ENCODE results near the gene FASTKD3. TPM values are rescaled to one million over a fixed set of nuclear protein-coding genes. Genes with fewer than 3 reads are reported as not detected.

Gene FASTKD3
- total and polyA plus RNA-seq, 10 of the 15 experiments (the other 5 are each of a cell fraction or from before 2014, with no cell fraction given), result 12.1 to 59.6 (median 25.3) TPM

- ATAC-seq, result no peak
- CTCF ChIA-PET, result interaction anchor here (1.8 to 2.0 kb wide), 2 partner anchors 9 to 33 kb away, joined by 3 to 15 read pairs; no protein-coding TSS in a partner anchor
Measured at GRCh38 chr5:7877851-7878250, 9.0 kb upstream of the FASTKD3 start.

More at GRCh38 chr5:7877851-7878250, 9.0 kb upstream of the FASTKD3 start:
- peaks cover 18 to 34% of the 10 kb centered on the region in 2 experiments for H3K36me3 ChIP-seq (ENCODE audit: control insufficient read depth in 2 of 2, insufficient read depth in 2 of 2, low read length in 1 of 2)
- no peak overlapping the region for H3K4me3 ChIP-seq
- DNase-seq (ENCODE audit: low read depth, low spot score), result no peak
- POLR2A ChIA-PET, result interaction anchor here (0.6 kb wide), 1 partner anchor 8 kb away, joined by 3 read pairs; the partner anchor contains the start of gene MTRR
- peak overlapping the region; percentile 31; the same call in 1 of the 2 replicates for H3K4me2 ChIP-seq (ENCODE audit: control insufficient read depth, insufficient read depth)
- H3K79me2 ChIP-seq (ENCODE audit: control insufficient read depth, insufficient read depth, low read length), result peaks cover 18% of the 10 kb centered on the region
- intact Hi-C loops (cut with micrococcal nuclease; ENCODE audit: unreplicated experiment) (no loop called here), in situ Hi-C loops (cut with MboI) (no loop called here)
- H3K4me1 ChIP-seq (ENCODE audit: control insufficient read depth, insufficient read depth, low read length), result peaks cover 40% of the 10 kb centered on the region
- WGBS (ENCODE audit: insufficient coverage, insufficient replicate concordance, low lambda C conversion rate, missing lambda C conversion rate), result 66% methylated on average over 9 of the region's 9 CpGs
- peak overlapping the region; percentile 28 for H3K27ac ChIP-seq (ENCODE audit: control insufficient read depth, insufficient read depth)
- no peak overlapping the region for H3K9ac ChIP-seq (ENCODE audit: control insufficient read depth, insufficient read depth, low read length)
- H4K20me1 ChIP-seq (ENCODE audit: control insufficient read depth, insufficient read depth), result 0 out of 2 replicates have a peak, but pooled peaks cover 3% of the 10 kb centered on the region
- no peak overlapping the region for H2AFZ ChIP-seq (ENCODE audit: control insufficient read depth, low read depth, low read length)
- no peaks in the 10 kb centered on the region for H3K27me3 ChIP-seq (replicated peaks in 1 of 2; ENCODE audit: control insufficient read depth in 2 of 2, insufficient read depth in 2 of 2, low read length in 1 of 2)
- FAIRE-seq, result no peak
- TF ChIP-seq POLR2AphosphoS2 (IDR thresholded peaks at IDR 0.05; ENCODE audit: low read depth, low read length), result no peak
- TF ChIP-seq, protein P1, sequence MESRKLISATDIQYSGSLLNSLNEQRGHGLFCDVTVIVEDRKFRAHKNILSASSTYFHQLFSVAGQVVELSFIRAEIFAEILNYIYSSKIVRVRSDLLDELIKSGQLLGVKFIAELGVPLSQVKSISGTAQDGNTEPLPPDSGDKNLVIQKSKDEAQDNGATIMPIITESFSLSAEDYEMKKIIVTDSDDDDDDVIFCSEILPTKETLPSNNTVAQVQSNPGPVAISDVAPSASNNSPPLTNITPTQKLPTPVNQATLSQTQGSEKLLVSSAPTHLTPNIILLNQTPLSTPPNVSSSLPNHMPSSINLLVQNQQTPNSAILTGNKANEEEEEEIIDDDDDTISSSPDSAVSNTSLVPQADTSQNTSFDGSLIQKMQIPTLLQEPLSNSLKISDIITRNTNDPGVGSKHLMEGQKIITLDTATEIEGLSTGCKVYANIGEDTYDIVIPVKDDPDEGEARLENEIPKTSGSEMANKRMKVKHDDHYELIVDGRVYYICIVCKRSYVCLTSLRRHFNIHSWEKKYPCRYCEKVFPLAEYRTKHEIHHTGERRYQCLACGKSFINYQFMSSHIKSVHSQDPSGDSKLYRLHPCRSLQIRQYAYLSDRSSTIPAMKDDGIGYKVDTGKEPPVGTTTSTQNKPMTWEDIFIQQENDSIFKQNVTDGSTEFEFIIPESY (IDR thresholded peaks at IDR 0.05), result no peak
- TF ChIP-seq, protein P2, sequence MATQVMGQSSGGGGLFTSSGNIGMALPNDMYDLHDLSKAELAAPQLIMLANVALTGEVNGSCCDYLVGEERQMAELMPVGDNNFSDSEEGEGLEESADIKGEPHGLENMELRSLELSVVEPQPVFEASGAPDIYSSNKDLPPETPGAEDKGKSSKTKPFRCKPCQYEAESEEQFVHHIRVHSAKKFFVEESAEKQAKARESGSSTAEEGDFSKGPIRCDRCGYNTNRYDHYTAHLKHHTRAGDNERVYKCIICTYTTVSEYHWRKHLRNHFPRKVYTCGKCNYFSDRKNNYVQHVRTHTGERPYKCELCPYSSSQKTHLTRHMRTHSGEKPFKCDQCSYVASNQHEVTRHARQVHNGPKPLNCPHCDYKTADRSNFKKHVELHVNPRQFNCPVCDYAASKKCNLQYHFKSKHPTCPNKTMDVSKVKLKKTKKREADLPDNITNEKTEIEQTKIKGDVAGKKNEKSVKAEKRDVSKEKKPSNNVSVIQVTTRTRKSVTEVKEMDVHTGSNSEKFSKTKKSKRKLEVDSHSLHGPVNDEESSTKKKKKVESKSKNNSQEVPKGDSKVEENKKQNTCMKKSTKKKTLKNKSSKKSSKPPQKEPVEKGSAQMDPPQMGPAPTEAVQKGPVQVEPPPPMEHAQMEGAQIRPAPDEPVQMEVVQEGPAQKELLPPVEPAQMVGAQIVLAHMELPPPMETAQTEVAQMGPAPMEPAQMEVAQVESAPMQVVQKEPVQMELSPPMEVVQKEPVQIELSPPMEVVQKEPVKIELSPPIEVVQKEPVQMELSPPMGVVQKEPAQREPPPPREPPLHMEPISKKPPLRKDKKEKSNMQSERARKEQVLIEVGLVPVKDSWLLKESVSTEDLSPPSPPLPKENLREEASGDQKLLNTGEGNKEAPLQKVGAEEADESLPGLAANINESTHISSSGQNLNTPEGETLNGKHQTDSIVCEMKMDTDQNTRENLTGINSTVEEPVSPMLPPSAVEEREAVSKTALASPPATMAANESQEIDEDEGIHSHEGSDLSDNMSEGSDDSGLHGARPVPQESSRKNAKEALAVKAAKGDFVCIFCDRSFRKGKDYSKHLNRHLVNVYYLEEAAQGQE (IDR thresholded peaks at IDR 0.05; ENCODE audit: low read depth, low read length), result no peak
- TF ChIP-seq ATF7 (IDR thresholded peaks at IDR 0.05; ENCODE audit: low read depth), result no peak
- no peak for TF ChIP-seq TBL1XR1 (IDR thresholded peaks at IDR 0.05; ENCODE audit: low read depth, low read length)
- TF ChIP-seq NFYB (IDR thresholded peaks at IDR 0.05; ENCODE audit: insufficient read depth, low read depth, low read length), result no peak
- no peak for TF ChIP-seq RELA (IDR thresholded peaks at IDR 0.05; ENCODE audit: borderline replicate concordance, partially characterized antibody)
- no peak for TF ChIP-seq STAT1 (conservative IDR thresholded peaks at IDR 0.05)
- TF ChIP-seq TAF1 (IDR thresholded peaks at IDR 0.05; ENCODE audit: borderline replicate concordance, low read depth, low read length), result no peak
- no peak for TF ChIP-seq SP1 (IDR thresholded peaks at IDR 0.05; ENCODE audit: low read depth, low read length)
- TF ChIP-seq CBFB (IDR thresholded peaks at IDR 0.05; ENCODE audit: low read depth), result no peak
- TF ChIP-seq KAT2A (conservative IDR thresholded peaks at IDR 0.05; ENCODE audit: control insufficient read depth, low read depth, low read length), result no peak
- TF ChIP-seq, protein P3, sequence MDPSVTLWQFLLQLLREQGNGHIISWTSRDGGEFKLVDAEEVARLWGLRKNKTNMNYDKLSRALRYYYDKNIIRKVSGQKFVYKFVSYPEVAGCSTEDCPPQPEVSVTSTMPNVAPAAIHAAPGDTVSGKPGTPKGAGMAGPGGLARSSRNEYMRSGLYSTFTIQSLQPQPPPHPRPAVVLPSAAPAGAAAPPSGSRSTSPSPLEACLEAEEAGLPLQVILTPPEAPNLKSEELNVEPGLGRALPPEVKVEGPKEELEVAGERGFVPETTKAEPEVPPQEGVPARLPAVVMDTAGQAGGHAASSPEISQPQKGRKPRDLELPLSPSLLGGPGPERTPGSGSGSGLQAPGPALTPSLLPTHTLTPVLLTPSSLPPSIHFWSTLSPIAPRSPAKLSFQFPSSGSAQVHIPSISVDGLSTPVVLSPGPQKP (IDR thresholded peaks at IDR 0.05; ENCODE audit: low read depth, low read length), result no peak
- no peaks in the 10 kb centered on the region for H3K9me3 ChIP-seq (replicated peaks; ENCODE audit: control insufficient read depth, insufficient read depth, low read length)
- no TSS peak for BruUV-seq (replicated peaks)
- SMC1A ChIA-PET (ENCODE audit: uncharacterized antibody, unreplicated experiment), result interaction anchor here (0.9 to 2.0 kb wide), 2 partner anchors 9 kb away, joined by 4 to 9 read pairs; partner anchors contain the start of genes FASTKD3 and MTRR
- RAD21 ChIA-PET (ENCODE audit: unreplicated experiment), result interaction anchor here (1.9 to 2.3 kb wide), 2 partner anchors 8 to 9 kb away, joined by 7 to 9 read pairs; partner anchors contain the start of genes FASTKD3 and MTRR
